ENCODE results near the gene ACSL4. TPM values are rescaled to one million over a fixed set of nuclear protein-coding genes. Genes with fewer than 3 reads are reported as not detected.
"Not testable (repeated sequence)": the region's sequence is repeated elsewhere in the genome, so short reads cannot be mapped to it uniquely, and the experiment has no call there.

ACSL4 gene
- total RNA-seq, 1 donor from 2014 or later, result 77.9 TPM

GRCh38 chrX:109655502-109656201 is 77.4 kb downstream of the ACSL4 start:
- Mint-ChIP-seq H3K27ac (ENCODE audit: unreplicated experiment) (no peak overlapping the region), H3K4me1 (ENCODE audit: low read depth, unreplicated experiment) (peaks cover under 1% of the 10 kb centered on the region), H3K9me3 (ENCODE audit: unreplicated experiment) (no peaks in the 10 kb centered on the region), H3K4me3 (ENCODE audit: unreplicated experiment) (no peak overlapping the region), H3K27me3 (ENCODE audit: unreplicated experiment) (peaks cover 3% of the 10 kb centered on the region), H3K36me3 (ENCODE audit: unreplicated experiment) (peaks cover 10% of the 10 kb centered on the region)
- TF ChIP-seq, protein P1, sequence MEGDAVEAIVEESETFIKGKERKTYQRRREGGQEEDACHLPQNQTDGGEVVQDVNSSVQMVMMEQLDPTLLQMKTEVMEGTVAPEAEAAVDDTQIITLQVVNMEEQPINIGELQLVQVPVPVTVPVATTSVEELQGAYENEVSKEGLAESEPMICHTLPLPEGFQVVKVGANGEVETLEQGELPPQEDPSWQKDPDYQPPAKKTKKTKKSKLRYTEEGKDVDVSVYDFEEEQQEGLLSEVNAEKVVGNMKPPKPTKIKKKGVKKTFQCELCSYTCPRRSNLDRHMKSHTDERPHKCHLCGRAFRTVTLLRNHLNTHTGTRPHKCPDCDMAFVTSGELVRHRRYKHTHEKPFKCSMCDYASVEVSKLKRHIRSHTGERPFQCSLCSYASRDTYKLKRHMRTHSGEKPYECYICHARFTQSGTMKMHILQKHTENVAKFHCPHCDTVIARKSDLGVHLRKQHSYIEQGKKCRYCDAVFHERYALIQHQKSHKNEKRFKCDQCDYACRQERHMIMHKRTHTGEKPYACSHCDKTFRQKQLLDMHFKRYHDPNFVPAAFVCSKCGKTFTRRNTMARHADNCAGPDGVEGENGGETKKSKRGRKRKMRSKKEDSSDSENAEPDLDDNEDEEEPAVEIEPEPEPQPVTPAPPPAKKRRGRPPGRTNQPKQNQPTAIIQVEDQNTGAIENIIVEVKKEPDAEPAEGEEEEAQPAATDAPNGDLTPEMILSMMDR (IDR thresholded peaks at IDR 0.05; ENCODE audit: partially characterized antibody, unreplicated experiment), result no peak
- DNase-seq, result no peak

GRCh38 chrX:109654516-109655109 is 78.4 kb downstream of the ACSL4 start:
- H3K27ac Mint-ChIP-seq (ENCODE audit: unreplicated experiment), result no peak overlapping the region
- TF ChIP-seq, protein P1 (IDR thresholded peaks at IDR 0.05; ENCODE audit: partially characterized antibody, unreplicated experiment), result no peak
- DNase-seq, result no peak
- H3K4me3 Mint-ChIP-seq (ENCODE audit: unreplicated experiment), result no peak overlapping the region
- H3K36me3 Mint-ChIP-seq (ENCODE audit: unreplicated experiment), result peaks cover 10% of the 10 kb centered on the region
- H3K27me3 Mint-ChIP-seq (ENCODE audit: unreplicated experiment), result peaks cover 3% of the 10 kb centered on the region
- no peaks in the 10 kb centered on the region for H3K9me3 Mint-ChIP-seq (ENCODE audit: unreplicated experiment)
- no peaks in the 10 kb centered on the region for H3K4me1 Mint-ChIP-seq (ENCODE audit: low read depth, unreplicated experiment)

GRCh38 chrX:109644671-109645070 is 88.4 kb downstream of the ACSL4 start:
- not testable (repeated sequence) for H3K27me3 Mint-ChIP-seq (ENCODE audit: unreplicated experiment); H3K9me3 Mint-ChIP-seq (ENCODE audit: unreplicated experiment); H3K4me3 Mint-ChIP-seq (ENCODE audit: unreplicated experiment); H3K36me3 Mint-ChIP-seq (ENCODE audit: unreplicated experiment); DNase-seq; H3K27ac Mint-ChIP-seq (ENCODE audit: unreplicated experiment); H3K4me1 Mint-ChIP-seq (ENCODE audit: low read depth, unreplicated experiment)

GRCh38 chrX:109643687-109644086 is 89.4 kb downstream of the ACSL4 start:
- Mint-ChIP-seq H3K27me3 (ENCODE audit: unreplicated experiment) (no peaks in the 10 kb centered on the region), H3K36me3 (ENCODE audit: unreplicated experiment) (no peaks in the 10 kb centered on the region), H3K27ac (ENCODE audit: unreplicated experiment) (no peak overlapping the region), H3K4me1 (ENCODE audit: low read depth, unreplicated experiment) (no peaks in the 10 kb centered on the region), H3K9me3 (ENCODE audit: unreplicated experiment) (no peaks in the 10 kb centered on the region), H3K4me3 (ENCODE audit: unreplicated experiment) (no peak overlapping the region)
- no peak for DNase-seq
- TF ChIP-seq, protein P1 (IDR thresholded peaks at IDR 0.05; ENCODE audit: partially characterized antibody, unreplicated experiment), result no peak

- no peaks in the 10 kb centered on the region for H3K4me1 Mint-ChIP-seq (ENCODE audit: low read depth, unreplicated experiment)
- H3K4me3 Mint-ChIP-seq (ENCODE audit: unreplicated experiment), result no peak overlapping the region
- no peaks in the 10 kb centered on the region for H3K27me3 Mint-ChIP-seq (ENCODE audit: unreplicated experiment)
- no peak overlapping the region for H3K27ac Mint-ChIP-seq (ENCODE audit: unreplicated experiment)
- no peak for DNase-seq
- H3K9me3 Mint-ChIP-seq (ENCODE audit: unreplicated experiment), result no peaks in the 10 kb centered on the region
- no peaks in the 10 kb centered on the region for H3K36me3 Mint-ChIP-seq (ENCODE audit: unreplicated experiment)
- TF ChIP-seq, protein P1 (IDR thresholded peaks at IDR 0.05; ENCODE audit: partially characterized antibody, unreplicated experiment), result no peak
Observed at GRCh38 chrX:109638158-109638557, 94.9 kb downstream of the ACSL4 start.

DNA sequence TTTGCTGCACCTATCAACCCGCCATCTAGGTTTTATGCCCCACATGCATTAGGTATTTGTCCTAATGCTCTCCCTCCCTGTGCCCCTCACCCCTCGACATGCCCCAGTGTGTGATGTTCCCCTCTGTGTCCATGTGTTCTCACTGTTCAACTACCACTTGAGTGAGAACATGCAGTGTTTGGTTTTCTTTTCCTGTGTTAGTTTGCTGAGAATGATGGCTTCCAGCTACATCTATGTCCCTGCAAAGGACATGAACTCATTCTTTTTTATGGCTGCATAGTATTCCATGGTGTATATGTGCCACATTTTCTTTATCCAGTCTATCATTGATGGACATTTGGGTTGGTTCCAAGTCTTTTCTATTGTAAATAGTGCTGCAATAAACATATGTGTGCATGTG is 95.6 kb downstream of the ACSL4 start:
- not testable (repeated sequence) for DNase-seq; H3K4me3 Mint-ChIP-seq (ENCODE audit: unreplicated experiment); H3K36me3 Mint-ChIP-seq (ENCODE audit: unreplicated experiment); H3K4me1 Mint-ChIP-seq (ENCODE audit: low read depth, unreplicated experiment); H3K9me3 Mint-ChIP-seq (ENCODE audit: unreplicated experiment); H3K27me3 Mint-ChIP-seq (ENCODE audit: unreplicated experiment); H3K27ac Mint-ChIP-seq (ENCODE audit: unreplicated experiment)

Data from glutamatergic neuron (in vitro differentiated cells).